IPS-NIHi7 (cell line): ENCODE measurements around the gene MTERF2.

Source experiments
- DNase-seq: peaks from one replicate; pipeline ENCODE4 v3.0.0; 2012; ENCODE audit warnings: mixed read lengths; ENCODE audit errors: extremely low spot score

The MTERF2 gene

DNA sequence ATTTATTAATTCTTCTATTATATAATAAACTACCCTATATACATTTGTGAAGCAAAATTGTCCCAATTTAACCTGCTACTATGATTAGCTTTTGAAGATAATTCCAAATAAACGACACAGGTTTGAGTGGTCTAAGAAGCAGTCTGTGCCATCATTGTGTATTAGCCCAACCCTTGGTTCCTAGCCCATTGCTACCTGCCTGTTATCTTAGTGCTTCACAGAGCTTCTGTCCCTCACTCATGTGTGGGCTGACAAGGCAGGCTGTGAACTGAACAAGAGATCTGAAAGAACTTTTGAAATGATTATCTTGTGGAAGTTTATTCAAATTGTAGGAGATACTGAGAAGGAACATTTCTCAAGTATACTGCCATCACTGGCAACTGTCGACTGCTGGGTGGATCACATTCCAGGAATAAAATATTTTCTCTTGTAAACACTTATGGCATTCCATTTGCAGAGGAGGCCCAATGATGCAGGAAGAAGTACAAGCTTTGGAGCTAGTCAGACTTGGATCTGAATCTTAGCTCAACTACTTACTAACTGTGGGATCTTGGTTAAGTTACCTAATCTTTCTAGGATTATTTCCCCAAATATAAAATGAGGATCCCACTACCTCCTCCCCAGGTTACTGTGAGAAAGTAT, 7.8 kb upstream of the MTERF2 start:
- no peak for DNase-seq

DNA sequence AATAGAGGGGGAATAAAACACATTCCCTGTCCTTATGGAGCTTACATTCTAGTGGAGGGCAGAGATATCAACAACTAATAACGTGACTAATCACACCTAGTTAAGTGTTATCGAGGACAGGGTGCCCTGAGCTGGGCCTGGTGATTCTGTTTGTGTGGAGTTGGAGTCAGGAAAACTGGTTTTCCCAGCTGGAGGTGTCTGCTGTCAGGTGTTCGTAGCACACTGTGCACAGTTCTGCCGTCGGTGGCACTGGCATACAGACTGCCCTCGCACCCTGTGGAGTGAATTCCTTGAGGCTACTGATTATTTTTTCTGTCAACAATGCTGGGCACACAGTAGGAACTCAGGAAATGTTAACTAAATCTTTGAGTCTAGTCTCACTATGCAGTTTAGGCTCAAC, 900 bp upstream of the MTERF2 start:
- no peak for DNase-seq

DNA sequence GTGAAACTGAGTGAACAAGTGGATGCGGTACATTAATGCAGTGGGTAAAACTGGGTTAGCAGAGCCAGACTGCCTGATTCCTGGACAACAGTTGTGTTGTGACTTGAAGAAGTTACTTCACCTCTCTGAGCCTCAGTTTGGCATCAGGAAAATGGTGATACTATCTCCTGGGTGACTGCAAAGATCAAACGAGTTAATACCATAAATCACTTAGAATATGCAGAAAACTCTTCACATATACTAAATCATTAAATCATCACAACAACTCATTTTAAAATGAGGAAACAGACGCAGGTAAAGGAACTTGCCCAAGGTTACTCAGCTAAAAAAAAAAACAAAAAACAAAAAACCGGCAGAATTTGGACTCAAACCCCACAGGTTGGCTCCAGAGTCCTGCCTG, 811 bp downstream of the MTERF2 start:
- DNase-seq = no peak

DNA sequence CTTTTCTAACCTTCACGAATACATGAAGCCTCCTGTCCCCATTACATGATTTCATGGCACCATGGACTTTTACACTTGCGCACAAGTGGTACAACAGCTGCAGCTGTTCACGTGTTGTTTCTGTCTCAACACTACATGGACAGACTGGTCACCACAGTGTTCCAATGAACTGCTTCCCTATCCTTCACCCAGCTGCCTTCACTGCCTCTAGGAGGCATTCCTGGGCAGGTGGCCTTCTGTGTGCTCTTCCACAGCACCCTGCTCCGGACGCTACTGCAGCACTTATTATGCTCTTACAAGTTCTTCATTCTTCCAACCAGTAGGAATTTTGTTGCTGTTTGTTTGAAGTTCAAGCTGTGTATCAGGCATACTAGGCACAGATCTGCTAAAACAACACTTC, 1.5 kb downstream of the MTERF2 start:
- no peak for DNase-seq

DNA sequence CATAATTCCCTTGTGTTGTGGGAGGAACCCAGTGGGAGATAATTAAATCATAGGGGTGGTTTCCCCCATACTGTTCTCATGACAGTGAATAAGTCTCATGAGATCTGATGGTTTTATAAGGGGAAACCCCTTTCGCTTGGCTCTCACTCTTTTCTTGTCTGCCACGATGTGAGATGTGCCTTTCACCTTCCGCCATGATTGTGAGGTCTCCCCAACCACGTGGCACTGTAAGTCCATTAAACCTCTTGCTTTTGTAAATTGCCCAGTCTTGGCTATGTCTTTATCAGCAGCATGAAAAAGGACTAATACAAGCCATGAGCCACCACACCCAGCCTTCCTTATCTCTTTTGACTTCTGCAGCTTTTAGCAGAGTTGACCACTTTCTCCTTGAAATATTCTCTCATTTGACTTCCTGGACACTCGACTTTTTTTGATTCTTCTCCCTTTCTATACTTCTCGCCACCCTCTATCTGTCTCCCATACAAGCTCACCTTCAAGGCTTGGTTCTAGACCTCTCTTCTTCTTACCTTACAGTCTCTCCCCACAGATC, 2.3 kb downstream of the MTERF2 start:
- DNase-seq = no peak

DNA sequence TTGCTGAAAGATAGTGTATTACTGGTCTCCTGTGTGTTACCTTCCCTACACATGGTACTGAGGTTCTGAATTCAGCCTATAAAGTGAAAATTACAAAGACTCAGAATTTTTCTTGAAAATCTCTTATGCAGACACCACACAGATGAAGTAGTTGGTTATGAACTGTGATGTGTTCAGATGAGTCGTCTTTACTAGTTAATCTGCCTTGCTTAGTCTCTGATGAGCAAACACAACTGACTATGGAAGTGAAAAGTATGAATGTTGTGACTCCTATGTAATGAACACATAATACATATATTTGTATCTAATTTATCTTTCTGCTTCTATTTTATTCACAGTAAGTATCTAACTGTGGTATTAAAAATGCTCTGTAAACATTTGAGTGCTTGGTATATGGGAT, 4.7 kb downstream of the MTERF2 start:
- DNase-seq = no peak

DNA sequence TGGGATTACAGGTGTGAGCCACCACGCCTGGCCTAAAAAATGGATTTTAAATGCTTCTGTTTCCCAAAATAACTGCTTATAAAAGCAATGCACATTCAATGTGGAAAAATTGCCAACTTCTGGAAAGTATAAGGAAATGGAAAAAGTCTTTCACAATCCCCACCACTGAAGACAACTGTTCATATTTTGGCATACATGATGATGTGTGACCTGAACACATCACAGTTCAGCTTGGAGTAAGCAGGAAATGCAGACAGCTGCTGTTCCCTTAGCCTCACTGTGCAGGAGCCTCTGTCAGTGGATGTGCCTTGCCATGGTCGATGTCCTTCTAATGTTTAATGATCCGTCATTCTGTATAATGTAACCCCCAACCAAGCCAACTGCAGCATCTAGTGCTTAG, 5.2 kb downstream of the MTERF2 start:
- no peak for DNase-seq

DNA sequence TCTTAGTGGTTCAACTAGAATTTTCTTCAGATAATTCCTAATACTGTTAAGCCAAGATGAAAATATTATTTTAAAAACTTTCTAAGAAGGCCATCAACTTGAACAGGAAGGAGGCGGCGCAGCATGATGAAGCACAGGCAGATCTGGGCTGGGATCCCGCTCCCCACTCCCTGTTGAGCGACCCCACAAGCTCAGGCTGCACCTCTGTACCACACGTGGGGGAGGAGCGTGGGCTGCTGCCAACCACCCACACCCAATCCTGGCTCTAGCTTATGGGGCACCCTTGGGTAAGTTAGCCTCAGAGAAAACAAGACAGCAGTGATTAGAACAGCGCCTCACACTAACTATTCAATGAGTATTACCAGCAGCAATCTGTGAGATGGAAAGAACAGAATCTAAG, 6.0 kb downstream of the MTERF2 start:
- DNase-seq = no peak

DNA sequence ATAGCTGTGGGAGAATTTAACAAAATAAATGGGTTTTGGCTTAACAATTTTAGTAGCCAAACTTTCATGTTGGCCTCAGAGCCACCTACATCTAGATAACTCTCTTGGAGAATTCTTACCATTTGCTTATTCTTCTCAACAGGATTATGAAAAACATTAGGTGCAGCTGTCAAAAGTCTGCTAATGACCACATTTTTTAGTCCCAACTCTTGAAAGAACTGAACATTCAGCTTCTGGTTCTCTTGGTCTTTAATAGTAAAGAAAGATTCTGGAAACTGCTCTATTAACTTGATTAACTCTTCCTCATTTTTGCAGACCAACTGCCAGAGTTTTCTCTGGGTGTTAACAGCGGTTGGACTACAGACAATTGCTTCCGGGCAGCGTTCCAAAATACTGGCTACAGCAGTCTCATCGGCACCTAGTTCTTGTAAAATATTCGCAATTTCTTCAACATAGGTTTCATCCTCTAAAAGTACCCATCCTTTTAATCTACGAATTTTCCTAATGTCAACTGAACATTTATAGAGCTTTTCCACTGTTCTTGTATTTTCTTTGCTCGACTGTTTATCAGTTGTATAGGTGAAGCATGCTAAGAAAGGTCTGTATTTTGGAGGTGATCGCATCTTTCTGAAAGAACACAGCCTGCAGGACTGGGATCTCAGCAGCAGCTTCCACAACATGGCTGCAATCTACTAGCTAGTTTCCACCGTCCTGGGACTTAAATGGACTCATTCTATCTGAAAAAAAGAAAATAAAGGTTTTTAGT, 8.7 kb downstream of the MTERF2 start:
- DNase-seq = no peak

DNA sequence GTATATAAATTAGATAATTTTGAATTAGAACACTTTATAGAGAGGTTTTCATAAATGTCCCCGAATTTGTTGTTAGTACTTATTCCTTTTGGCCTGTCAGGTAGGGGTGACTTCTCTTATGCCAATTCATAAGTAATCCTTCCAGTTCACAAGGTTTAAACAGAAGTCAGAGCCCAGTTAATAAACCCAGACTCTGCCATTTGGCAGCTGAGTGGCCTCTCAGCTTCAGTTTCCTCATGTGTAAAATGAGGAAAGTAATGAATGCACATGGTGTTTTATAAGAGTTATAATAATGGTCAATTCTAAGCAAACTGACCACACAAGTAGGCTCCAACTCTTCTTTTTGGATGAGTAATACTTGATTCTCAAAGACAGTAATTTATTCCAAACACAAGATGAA, 10.3 kb downstream of the MTERF2 start:
- DNase-seq = no peak

DNA sequence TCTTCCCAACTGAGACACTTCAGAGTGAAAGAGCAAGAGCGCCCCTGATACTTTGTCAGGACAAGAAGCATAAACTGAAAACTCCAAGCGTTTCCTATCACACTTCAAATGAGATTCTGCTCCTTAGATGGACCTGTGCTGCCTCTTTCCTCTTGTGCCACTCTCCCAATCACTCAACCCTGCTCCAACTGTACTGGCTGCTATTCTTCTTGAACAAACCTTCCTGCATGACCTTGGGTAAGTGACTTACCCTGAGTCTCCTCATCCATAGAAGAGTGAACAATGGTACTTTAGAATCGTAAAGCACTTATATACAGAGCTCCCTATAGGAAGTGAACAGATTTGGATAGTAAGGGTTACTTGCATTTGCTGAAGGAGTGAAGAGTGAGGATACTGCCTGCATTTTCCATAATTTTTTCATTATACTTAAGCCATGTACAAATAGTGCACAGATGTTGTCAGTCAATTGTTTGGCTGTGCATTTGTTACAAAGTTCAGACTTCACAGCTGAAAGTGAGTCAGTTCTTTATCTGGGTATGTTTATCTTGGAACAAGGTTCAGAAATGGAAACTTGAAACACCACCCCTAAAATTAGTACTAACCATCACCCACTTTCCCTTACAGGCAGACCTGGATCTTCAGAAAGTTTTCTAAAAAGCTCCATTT, 10.8 kb downstream of the MTERF2 start:
- DNase-seq = no peak

DNA sequence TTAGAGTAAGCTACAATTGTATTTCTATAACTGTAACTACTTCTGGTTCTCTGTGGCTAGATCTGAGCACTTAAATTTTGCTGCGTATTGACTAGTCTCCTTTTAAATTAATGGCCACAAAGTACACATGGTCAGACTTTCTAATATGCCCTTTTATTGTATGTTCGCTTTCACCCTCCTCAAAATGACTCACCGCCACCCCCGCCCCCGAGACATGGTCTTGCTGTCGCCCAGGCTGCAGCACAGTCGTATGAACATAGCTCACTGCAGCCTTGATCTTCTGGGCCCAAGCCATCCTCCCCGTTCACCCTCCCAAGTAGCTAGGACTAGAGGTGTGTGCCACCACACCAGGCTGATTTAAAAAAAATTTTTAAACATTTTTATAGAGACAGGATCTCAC, 11.8 kb downstream of the MTERF2 start:
- no peak for DNase-seq

DNA sequence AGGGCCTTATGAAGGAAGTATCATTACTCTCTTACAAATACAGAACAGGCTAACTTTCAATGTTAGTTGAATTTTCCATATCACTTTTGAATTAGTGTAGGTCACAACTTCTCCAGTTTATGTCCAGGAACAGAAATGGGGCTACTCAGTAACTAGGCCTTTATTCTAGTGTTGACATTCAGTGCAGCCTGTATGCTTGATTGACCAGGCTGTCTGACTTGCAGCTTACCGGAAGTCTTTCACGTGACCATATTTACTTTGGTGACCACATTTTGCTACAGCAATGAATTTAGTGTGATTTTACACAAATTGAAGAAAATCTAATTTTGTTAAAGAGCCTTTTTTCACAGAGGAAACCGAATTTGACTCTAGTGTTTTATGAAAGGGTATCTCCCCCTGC, 12.4 kb downstream of the MTERF2 start:
- no peak for DNase-seq

DNA sequence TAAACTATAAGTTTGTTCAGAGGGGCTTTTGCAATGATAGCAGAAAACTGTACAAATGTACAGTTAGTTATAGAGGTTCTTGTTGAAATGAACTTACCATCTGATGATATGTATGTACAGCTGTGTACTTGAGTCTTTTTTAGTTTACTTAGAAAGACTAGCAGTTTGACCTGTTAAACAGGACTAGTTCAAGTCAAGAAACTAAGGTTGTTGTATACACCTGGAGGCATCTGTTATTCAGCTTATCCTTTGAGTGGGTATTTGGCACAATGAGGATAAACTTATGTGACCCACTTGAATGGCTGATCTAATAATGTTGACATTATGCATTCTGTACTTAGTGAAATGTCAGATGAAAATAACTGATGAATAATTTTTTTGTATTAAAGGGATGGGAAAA, 13.4 kb downstream of the MTERF2 start:
- no peak for DNase-seq

DNA sequence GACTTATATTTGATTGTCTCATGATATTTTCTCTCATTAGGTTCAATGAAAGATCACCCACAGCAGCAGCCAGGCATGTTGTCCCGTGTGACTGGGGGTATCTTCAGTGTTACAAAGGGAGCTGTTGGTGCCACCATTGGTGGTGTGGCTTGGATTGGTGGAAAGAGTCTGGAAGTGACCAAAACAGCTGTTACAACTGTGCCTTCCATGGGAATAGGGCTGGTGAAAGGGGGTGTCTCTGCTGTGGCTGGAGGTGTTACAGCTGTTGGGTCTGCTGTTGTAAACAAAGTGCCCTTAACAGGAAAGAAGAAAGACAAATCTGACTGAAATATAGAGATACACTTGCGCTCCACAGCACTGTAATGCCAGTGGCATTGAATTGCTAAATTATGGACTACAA, 15.9 kb downstream of the MTERF2 start:
- DNase-seq = no peak

DNA sequence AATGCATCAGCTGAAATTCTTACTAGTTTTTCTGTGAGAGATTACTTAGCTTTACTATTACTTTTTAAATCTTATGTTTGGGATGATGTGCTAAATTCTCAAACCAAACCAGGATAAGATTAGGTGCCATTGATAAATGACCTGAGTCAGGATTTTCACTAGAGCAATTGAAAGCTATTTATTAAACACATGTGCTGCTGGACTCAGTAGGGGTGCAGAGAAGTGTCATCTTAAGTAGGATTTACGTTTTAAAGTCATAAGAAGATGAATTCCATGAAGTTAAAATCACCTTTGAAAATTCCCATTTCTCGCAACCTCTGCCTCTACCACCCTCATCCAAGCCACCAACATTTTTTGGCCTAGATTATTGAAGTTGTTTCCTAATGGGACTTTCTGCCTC, 22.4 kb downstream of the MTERF2 start:
- DNase-seq = no peak

DNA sequence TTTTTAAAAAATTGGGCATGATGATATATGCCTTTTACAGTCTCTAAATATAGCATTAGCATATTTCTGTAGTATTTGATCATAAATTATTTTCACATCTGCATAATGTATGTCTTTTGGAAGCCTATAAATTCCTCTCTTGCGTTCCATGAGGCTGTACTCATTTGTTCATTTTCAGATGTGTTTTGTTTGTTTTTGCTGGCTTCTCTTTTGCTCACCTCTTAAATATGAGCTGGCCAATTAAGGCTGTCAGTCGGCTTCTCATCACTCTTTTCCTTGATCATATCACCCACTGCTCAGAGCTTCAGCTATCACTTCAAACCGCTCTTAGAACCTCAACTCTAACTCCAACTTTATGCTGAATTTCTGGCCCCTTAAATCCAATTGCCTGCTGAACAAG, 24.7 kb downstream of the MTERF2 start:
- no peak for DNase-seq

DNA sequence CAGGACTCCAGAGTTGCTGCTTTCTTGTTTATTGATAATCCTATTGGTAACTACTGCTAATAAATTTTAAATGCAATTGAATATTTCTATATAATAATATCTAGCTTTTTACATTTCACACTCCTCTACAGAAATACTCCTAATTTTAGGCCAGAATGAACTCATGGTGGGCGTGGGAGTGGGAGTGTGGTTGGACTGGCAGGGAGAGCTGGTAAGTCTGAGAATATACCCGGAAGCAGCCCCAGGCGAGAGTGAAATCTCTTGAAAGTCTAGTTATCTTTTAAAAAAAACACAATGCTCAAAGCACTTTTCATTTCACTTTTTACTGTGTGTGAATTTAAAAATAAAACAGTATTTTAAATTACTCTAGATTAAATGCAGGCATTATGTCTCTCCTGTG, 26.5 kb downstream of the MTERF2 start:
- no peak for DNase-seq

DNA sequence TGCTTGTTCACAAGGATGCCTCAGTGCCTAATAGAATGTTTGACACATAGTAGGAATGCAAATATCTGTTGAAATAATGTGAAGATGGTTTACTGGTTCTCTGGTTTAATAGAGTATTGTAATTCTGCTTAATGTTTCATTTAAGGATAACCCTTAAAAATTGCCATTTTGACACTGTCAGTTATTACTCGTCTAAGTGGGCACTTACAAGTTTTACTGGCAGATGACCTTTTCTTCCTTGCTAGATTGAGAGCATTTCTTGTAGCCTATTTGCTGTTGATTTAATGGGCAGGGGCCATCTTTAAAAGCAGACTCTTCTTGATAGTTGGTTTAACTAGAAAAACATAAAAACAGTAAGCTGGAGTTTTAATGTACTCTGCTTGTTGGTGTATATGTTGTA, 29.4 kb downstream of the MTERF2 start:
- DNase-seq = no peak

DNA sequence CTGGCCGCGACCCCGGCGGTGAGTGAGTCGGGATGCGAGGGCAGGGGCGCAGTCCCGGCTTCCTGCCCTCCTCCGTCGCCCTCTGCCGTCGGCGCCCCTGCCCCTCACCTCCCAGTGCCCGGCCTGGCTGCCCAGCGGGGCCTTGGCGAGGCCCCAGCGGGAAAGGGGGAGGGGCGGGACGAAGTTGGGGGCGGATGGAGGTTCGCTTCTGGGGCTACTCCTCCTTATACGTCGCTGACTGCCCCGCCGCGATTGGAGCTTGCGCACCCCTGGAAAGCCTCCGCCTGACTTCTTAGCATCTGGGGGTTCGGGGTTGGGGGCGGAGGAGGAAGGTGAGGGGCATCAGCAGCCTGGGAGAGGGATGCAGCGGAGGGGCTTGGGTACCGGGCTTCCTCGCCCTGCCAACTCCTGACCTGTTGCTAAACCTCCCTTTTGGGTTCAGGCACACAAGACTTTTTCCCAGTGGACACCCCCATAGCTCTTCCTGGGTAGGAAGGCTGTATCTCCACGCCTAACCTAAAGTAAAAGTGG, 30.8 kb downstream of the MTERF2 start:
- peak; percentile 71 for DNase-seq

DNA sequence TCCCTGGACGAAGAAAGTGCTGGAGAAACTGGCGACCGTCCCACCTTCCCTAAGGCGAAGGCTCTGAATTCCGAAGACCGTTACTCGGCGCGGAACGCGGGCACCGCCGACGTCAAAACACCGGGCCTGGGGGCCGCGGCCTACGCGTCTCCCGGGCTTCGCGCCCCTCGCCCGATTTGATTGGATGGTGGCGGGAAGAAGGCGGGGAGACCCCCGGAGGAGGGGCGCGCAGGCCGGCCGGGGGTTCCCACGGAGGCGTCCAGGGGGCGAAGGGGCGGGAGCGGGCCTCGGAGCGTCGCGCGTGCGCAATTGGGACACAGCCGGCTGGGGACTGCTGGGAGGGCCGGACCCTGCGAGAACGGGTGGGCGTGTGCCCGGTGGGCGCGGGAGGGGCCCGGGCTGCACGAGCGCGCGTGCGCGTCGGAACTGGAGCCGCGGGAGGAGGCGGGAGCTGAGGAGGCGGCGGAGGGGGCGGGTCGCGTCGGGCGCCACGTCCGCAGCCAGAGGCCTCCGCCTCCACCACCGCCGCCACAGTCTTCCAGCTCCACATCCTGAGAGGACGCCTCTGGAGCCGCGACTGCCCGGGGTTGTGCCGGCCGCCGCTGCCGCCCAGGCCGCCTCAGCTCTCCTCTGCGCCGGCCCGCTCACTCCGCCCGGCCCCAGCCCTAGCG, 31.4 kb downstream of the MTERF2 start, which contains the start of gene TMEM263:
TMEM263 (plus strand) TSS at position 531 of the 671 bp plus-strand sequence. CDS start 11,210 bp downstream, outside the sequence.
- peak; percentile 98 for DNase-seq
